Breast epithelium (tissue), 3 donors: Measurements from ENCODE around the gene SYNGR3.

ENCODE experiments used
- CTCF ChIP-seq, 3 donors: fragments of 450-650 bp; IDR thresholded peaks; one replicate each; pipeline ENCODE4 v1.5.1; 2016 to 2017; ENCODE audit warnings: antibody characterized with exemption in 3 of 3, mild to moderate bottlenecking in 3 of 3, moderate library complexity in 3 of 3
- POLR2A ChIP-seq: fragments of 450-650 bp; IDR thresholded peaks from one replicate; pipeline ENCODE4 v1.6.1; 2016; ENCODE audit warnings: antibody characterized with exemption, mild to moderate bottlenecking, moderate library complexity

GRCh38 chr16:2009791-2010510 lies 20.2 kb downstream of the SYNGR3 start, which contains the start of gene ZNF598:
- peak in 1 of 3 donors; percentile 6 for TF ChIP-seq CTCF (IDR thresholded peaks at IDR 0.05)
- TF ChIP-seq POLR2A: peak; percentile 77
